ENCODE results near the gene HOMER2.

HOMER2 gene

DNA sequence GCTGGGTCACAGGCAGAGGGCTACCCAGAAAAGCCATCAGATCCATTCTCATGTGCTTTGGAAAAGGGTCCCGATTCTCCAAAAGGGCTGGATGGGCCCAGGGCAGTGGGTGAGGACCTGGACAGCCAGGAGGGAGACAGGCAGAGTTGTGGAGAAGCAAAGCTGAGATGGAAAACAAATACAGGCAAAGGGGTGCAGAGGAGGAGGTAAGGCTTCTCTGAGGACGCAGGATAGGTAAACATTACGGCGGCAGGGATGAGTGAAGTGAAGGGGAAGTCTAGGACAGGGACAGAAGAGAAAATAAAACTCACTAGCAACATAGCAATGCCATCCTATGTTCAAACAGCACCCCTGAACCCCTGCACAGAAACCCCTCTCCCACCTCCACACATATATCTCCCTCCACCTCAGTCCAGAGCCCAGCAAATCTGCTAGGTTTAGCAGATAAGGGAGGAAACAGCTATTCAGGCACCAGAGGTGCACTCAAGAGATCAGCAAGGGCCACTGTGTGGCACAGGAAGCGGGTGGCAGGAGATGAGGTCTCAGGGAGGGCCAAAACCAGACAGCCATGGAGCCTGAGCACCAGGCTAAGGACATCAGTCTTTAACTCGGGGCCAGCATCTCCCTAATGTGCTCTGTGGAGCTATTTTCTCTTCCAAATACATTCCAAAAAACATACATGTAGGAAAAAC, 51.3 kb downstream of the HOMER2 start:
- H3K36me3 ChIP-seq (ENCODE audit: insufficient read depth, low read length) = no peaks in the 10 kb centered on the region
- H3K4me2 ChIP-seq (ENCODE audit: insufficient read depth, low read length) = no peak overlapping the region
- DNase-seq (no peak), ATAC-seq (ENCODE audit: insufficient read depth, low read depth) (no peak)
- no peaks in the 10 kb centered on the region for H4K20me1 ChIP-seq (ENCODE audit: insufficient read depth, low read length)
- H3K4me1 ChIP-seq (ENCODE audit: insufficient read depth, low read length) = no peaks in the 10 kb centered on the region
- no peak for TF ChIP-seq CTCF (IDR thresholded peaks at IDR 0.05; ENCODE audit: borderline replicate concordance, extremely low read depth, low read length, poor library complexity, severe bottlenecking)
- H3K9me3 ChIP-seq (ENCODE audit: insufficient read depth, low read length, severe bottlenecking) = no peaks in the 10 kb centered on the region
- no peak overlapping the region for H3K27ac ChIP-seq (ENCODE audit: low read length)
- H3K27me3 ChIP-seq (ENCODE audit: insufficient read depth, low read length, poor library complexity) = peaks cover 2% of the 10 kb centered on the region
- no peak overlapping the region for H2AFZ ChIP-seq (ENCODE audit: low read depth, low read length)
- H3K79me2 ChIP-seq (ENCODE audit: insufficient read depth, low read length) = no peaks in the 10 kb centered on the region
- no peak overlapping the region for H3K4me3 ChIP-seq (ENCODE audit: low read depth in 1 of 2, low read length in 2 of 2)
- no peak overlapping the region for H3K9ac ChIP-seq (ENCODE audit: low read depth, low read length)

- Histone ChIP-seq H2AFZ (ENCODE audit: low read depth, low read length) (no peak overlapping the region), H3K4me3 (ENCODE audit: low read depth in 1 of 2, low read length in 2 of 2) (no peak overlapping the region), H3K27me3 (ENCODE audit: insufficient read depth, low read length, poor library complexity) (peaks cover 2% of the 10 kb centered on the region), H4K20me1 (ENCODE audit: insufficient read depth, low read length) (no peaks in the 10 kb centered on the region), H3K9me3 (ENCODE audit: insufficient read depth, low read length, severe bottlenecking) (no peaks in the 10 kb centered on the region), H3K36me3 (ENCODE audit: insufficient read depth, low read length) (no peaks in the 10 kb centered on the region), H3K4me2 (ENCODE audit: insufficient read depth, low read length) (no peak overlapping the region), H3K79me2 (ENCODE audit: insufficient read depth, low read length) (no peaks in the 10 kb centered on the region), H3K27ac (ENCODE audit: low read length) (no peak overlapping the region), H3K4me1 (ENCODE audit: insufficient read depth, low read length) (no peaks in the 10 kb centered on the region), H3K9ac (ENCODE audit: low read depth, low read length) (no peak overlapping the region)
- no peak for TF ChIP-seq EZH2 (IDR thresholded peaks at IDR 0.05; ENCODE audit: borderline replicate concordance, low read depth, low read length, severe bottlenecking)
- no peak for TF ChIP-seq CTCF (IDR thresholded peaks at IDR 0.05; ENCODE audit: borderline replicate concordance, extremely low read depth, low read length, poor library complexity, severe bottlenecking)
- ATAC-seq (ENCODE audit: insufficient read depth, low read depth) (no peak), DNase-seq (no peak)
Observed at GRCh38 chr15:82900511-82901060, 51.9 kb downstream of the HOMER2 start.

GRCh38 chr15:82898961-82899360, 53.6 kb downstream of the HOMER2 start:
- Histone ChIP-seq H3K9ac (ENCODE audit: low read depth, low read length) (no peak overlapping the region), H3K36me3 (ENCODE audit: insufficient read depth, low read length) (no peaks in the 10 kb centered on the region), H4K20me1 (ENCODE audit: insufficient read depth, low read length) (no peaks in the 10 kb centered on the region), H3K27ac (ENCODE audit: low read length) (no peak overlapping the region), H2AFZ (ENCODE audit: low read depth, low read length) (no peak overlapping the region), H3K4me3 (ENCODE audit: low read depth in 1 of 2, low read length in 2 of 2) (no peak overlapping the region), H3K9me3 (ENCODE audit: insufficient read depth, low read length, severe bottlenecking) (no peaks in the 10 kb centered on the region), H3K4me2 (ENCODE audit: insufficient read depth, low read length) (no peak overlapping the region), H3K79me2 (ENCODE audit: insufficient read depth, low read length) (no peaks in the 10 kb centered on the region), H3K27me3 (ENCODE audit: insufficient read depth, low read length, poor library complexity) (peaks cover 2% of the 10 kb centered on the region), H3K4me1 (ENCODE audit: insufficient read depth, low read length) (no peaks in the 10 kb centered on the region)
- ATAC-seq (ENCODE audit: insufficient read depth, low read depth) = no peak
- DNase-seq = no peak
- TF ChIP-seq CTCF (IDR thresholded peaks at IDR 0.05; ENCODE audit: borderline replicate concordance, extremely low read depth, low read length, poor library complexity, severe bottlenecking) (no peak), EZH2 (IDR thresholded peaks at IDR 0.05; ENCODE audit: borderline replicate concordance, low read depth, low read length, severe bottlenecking) (no peak)

Data from DND-41 (cell line).